ENCODE results near the gene IQCH. TPM values are rescaled to one million over a fixed set of nuclear protein-coding genes. Genes with fewer than 3 reads are reported as not detected.

The IQCH gene
- total and polyA plus RNA-seq, 9 donors: 0.54 to 10.0 (median 0.84) TPM

DNA sequence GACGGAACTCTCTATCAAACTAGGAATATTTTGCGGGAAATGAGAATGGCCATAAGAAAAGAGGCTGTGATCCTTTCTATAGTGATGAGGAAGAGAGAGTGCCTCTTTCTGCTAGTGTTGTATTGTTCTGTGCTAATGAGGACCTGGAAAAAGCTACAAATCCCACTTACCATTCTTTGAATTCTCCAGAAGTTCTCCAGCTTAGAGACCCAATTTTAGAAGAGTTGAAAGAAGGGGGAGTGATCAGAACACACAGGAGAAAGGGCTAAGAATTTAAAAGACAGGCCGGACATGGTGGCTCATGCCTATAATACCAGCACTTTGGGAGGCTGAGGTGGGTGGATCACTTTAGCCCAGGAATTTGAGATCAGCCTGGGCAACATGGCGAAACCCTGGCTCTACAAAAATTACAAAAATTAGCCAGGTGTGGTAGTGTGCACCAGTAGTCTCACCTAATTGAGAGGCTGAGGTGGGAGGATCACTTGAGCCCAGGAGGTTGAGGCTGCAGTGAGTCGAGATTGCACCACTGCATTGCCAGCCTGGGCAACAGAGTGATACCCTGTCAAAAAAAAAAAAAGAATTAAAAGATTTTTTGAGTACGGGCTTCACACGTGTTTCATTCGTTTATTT lies 126.9 kb downstream of the IQCH start:
- Histone ChIP-seq H3K27ac (no peak overlapping the region), H3K4me1 (ENCODE audit: insufficient read depth) (no peaks in the 10 kb centered on the region), H3K4me3 (no peak overlapping the region), H3K9me3 (no peaks in the 10 kb centered on the region), H3K27me3 (no peaks in the 10 kb centered on the region), H3K36me3 (no peaks in the 10 kb centered on the region)
- intact Hi-C loops (cut with DNase I): no loop called here
- TF ChIP-seq EP300 (IDR thresholded peaks at IDR 0.05) (no peak), CTCF (IDR thresholded peaks at IDR 0.05) (no peak), POLR2A (IDR thresholded peaks at IDR 0.05) (no peak)
- WGBS, 3 donors: 93 to 94% (median 93%) methylated on average over 8 of the region's 8 CpGs
- no peak for DNase-seq

DNA sequence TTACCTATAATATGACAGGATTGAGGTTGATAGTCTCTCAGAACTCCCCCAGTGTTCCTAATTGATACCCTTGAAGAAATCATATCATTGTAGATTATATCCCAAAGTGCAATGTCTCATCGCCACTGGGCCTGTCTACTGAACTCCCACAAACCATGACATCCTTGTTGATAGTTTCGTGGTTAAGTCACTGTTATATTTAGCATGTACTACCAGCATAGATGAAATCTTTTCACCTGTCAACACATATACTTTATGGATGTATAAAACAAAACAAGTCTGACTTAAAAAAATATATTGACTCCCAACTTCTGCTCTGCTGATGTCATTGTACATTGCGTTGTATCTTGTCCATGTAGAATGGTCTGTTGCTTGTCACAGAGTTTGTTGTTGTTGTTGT lies 128.1 kb downstream of the IQCH start:
- Histone ChIP-seq H3K4me1 (ENCODE audit: insufficient read depth) (no peaks in the 10 kb centered on the region), H3K4me3 (no peak overlapping the region), H3K36me3 (no peaks in the 10 kb centered on the region), H3K9me3 (no peaks in the 10 kb centered on the region), H3K27ac (no peak overlapping the region), H3K27me3 (no peaks in the 10 kb centered on the region)
- no peak for TF ChIP-seq EP300 (IDR thresholded peaks at IDR 0.05)
- WGBS, 3 donors: 91 to 92% (median 91%) methylated on average over 3 of the region's 3 CpGs
- DNase-seq: no peak
- intact Hi-C loops (cut with DNase I): no loop called here

- WGBS, 3 donors: 86 to 87% (median 86%) methylated on average over 1 of the region's 1 CpG
- H3K27me3 ChIP-seq: no peaks in the 10 kb centered on the region
- TF ChIP-seq EP300 (IDR thresholded peaks at IDR 0.05) (no peak), CTCF (IDR thresholded peaks at IDR 0.05) (no peak), POLR2A (IDR thresholded peaks at IDR 0.05) (no peak)
Observed at GRCh38 chr15:67383899-67384298, 129.3 kb downstream of the IQCH start.

GRCh38 chr15:67384761-67385160 lies 130.2 kb downstream of the IQCH start:
- H3K4me3 ChIP-seq: no peak overlapping the region
- no peaks in the 10 kb centered on the region for H3K4me1 ChIP-seq (ENCODE audit: insufficient read depth)
- H3K36me3 ChIP-seq: no peaks in the 10 kb centered on the region
- intact Hi-C loops (cut with DNase I): no loop called here
- H3K9me3 ChIP-seq: no peaks in the 10 kb centered on the region
- H3K27me3 ChIP-seq: no peaks in the 10 kb centered on the region
- DNase-seq: no peak
- H3K27ac ChIP-seq: no peak overlapping the region
- WGBS, 3 donors: 69 to 83% (median 76%) methylated on average over 4 of the region's 4 CpGs
- TF ChIP-seq POLR2A (IDR thresholded peaks at IDR 0.05): no peak
- TF ChIP-seq EP300 (IDR thresholded peaks at IDR 0.05): no peak
- TF ChIP-seq CTCF (IDR thresholded peaks at IDR 0.05): no peak

More at GRCh38 chr15:67383899-67384298, 129.3 kb downstream of the IQCH start:
- intact Hi-C loops (cut with DNase I): no loop called here
- Histone ChIP-seq H3K36me3 (no peaks in the 10 kb centered on the region), H3K9me3 (no peaks in the 10 kb centered on the region), H3K4me1 (ENCODE audit: insufficient read depth) (no peaks in the 10 kb centered on the region), H3K4me3 (no peak overlapping the region), H3K27ac (no peak overlapping the region)
- DNase-seq: no peak

DNA sequence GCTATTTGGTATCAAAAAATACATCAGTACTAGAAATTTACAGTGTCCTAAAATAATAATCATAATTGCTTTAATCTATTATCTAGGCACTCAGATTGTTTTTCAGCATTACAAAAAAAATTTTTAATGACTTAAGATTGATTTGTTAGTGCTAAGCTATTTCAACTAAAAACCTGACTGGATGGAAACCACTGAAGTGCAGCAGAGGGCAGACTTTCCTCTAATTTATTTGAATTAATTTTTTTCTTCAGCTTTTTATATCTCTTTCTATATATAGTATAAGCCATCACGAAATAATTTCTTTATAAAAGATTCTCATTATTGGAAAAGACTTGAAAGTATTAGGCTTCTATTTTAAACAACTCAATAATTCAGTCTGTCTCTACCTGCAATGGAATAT lies 131.4 kb downstream of the IQCH start:
- no peak overlapping the region for H3K4me3 ChIP-seq
- H3K27ac ChIP-seq: no peak overlapping the region
- no peak for TF ChIP-seq POLR2A (IDR thresholded peaks at IDR 0.05)
- 30 to 37% (median 32%) methylated on average over 1 of the region's 1 CpG for WGBS, 3 donors
- H3K27me3 ChIP-seq: no peaks in the 10 kb centered on the region
- H3K4me1 ChIP-seq (ENCODE audit: insufficient read depth): no peaks in the 10 kb centered on the region
- H3K36me3 ChIP-seq: no peaks in the 10 kb centered on the region
- no peak for DNase-seq
- intact Hi-C loops (cut with DNase I): no loop called here
- H3K9me3 ChIP-seq: no peaks in the 10 kb centered on the region
